ENCODE measurements around the gene MAP2K5.

The MAP2K5 gene

DNA sequence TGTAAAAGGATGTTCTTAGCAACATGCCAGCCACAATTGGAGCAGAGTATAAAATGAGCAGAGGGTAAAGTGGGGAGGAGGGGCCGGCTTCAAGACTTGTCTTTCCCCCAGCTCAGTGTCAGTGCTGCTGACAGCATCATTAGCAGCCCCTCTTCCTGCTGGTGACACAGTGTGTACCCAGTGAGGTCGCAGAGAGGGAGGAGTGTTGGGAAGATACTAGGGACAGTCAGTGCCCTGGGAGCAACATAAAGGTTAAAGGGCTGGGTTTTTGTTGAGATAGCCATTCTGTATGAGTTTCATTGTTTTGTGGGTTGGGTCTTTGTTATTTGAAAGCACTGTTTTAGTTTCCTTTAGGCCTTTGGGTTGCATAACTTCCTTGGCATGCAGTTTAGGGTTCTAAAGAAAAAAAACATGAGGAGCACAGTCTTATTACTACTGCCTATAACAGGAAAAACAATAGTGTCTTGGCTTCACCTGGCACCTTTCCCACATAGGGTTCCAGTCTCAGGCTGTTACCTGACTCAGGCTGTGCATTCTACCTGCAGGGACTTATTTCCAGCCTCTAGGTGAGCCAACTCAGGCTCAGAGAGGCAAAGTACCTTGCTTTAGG, 188.7 kb downstream of the MAP2K5 start:
- DNase-seq: no peak

- DNase-seq: no peak
Measured at GRCh38 chr15:67732164-67732563, 189.7 kb downstream of the MAP2K5 start.

GRCh38 chr15:67732671-67733374, 190.3 kb downstream of the MAP2K5 start:
- DNase-seq: no peak

DNA sequence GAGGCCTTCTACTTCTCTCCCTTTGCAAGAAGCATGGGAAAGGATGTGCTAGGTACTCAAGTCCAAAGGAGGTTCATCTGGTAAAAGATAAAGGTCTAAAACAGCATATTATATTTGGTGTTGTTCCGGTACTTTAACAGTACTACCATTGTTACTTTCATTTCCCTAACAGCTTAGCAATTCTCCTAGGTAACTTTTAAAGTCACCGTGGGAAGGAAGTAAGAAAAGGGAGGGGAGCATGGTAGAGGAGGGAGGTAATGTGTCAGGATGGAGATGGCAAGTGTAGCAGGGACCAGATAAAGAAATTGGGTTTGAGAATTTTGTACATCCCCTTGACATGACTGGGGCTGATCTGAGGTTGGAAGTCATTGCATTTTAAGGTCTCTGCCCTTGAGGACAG, 193.4 kb downstream of the MAP2K5 start:
- no peak for DNase-seq

DNA sequence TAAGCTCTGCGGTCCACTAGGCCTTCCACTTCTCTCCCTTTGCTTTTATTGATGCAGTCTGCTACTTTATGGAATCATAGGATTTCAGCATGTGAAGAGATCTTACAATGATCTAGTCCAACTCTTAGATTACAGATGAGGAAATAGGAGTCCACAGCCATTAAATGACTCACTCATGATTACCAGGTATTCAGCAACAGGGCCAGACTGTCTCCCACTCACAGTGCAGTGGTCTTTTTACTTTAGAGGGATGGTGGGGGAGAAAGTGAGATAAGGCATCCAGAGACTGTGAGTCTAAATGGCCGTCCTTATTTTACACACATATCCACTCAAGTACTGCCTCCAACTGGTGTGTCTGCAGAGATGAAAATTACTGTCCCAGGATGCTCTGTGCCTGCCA, 194.3 kb downstream of the MAP2K5 start:
- DNase-seq: no peak

DNA sequence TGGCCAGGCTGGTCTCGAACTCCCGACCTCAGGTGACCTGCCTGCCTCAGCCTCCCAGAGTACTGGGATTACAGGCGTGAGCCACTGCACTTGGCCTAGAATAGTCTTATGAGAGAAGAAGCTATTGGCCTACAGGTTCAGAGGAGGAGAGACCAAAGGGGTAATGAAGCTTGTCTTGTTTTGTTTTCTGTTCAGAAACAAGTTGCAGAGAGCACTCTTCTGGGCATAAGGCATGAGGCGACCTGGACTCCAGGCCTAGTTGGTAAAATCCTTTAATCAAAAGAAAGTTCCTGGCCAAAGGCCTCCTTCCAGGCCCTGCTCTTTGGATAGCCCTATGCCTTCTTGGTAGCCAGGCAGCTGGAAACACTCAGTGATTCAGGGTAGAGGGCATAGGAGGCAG, 195.6 kb downstream of the MAP2K5 start:
- no peak for DNase-seq

- DNase-seq: no peak
Measured at GRCh38 chr15:67740405-67740804, 197.9 kb downstream of the MAP2K5 start.

- DNase-seq: peak; percentile 10 to 39 (median 32)
Measured at GRCh38 chr15:67741308-67741707, 198.8 kb downstream of the MAP2K5 start.

DNA sequence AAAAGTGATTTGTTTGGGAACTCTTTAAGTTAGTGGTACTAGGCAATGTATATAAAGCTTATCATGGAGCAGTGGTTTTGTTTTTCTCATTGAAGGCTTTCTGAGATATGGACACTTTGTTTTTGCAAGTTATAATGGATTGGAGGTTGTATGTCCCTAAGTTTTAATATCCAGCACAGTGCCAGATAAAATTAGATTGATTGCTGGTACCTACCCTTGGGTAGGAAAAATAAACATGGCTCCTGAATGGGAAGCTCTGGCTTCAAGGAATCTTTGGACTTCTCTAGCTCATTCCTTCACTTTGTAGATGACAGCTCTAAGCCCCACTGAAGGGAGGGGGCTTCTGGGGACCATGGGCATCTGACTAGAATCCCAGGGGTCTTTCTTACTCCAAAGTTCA, 201.1 kb downstream of the MAP2K5 start:
- DNase-seq: no peak

DNA sequence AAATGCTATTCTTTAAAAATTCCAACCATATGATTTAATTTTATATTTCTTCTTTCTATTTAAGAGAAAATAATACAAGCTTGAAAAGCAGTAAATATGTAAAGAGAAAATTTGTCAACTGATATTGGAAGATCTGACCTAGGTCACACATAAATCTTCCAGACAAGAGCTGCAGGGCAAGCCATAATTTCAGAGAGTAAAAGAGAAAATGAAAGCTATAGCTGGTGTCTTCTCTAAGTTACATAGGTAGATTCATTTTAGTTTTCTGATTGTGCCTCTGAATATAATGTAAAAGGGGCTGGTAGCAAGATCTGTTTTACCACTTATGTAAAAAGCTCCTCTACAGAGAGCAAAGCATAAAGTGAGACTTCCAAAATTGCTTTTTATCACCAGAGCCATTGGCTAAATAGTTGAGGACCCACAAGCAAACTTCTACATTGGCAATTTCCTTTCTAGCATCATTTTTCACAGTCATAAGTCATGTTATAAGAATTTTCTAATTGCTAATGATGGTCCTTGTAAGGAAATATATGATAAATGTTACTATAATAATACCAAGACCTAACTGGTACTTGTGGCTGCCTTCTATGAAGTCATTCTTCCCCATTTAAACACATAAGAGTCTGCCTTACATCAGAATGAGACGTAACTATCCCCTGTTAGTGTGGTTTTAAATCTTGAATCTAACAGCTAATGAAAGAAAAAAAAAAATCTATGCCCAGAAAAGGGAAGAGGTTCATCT, 202.0 kb downstream of the MAP2K5 start:
- peak in 2 of 4 experiments; percentile 33 to 51 for DNase-seq

DNA sequence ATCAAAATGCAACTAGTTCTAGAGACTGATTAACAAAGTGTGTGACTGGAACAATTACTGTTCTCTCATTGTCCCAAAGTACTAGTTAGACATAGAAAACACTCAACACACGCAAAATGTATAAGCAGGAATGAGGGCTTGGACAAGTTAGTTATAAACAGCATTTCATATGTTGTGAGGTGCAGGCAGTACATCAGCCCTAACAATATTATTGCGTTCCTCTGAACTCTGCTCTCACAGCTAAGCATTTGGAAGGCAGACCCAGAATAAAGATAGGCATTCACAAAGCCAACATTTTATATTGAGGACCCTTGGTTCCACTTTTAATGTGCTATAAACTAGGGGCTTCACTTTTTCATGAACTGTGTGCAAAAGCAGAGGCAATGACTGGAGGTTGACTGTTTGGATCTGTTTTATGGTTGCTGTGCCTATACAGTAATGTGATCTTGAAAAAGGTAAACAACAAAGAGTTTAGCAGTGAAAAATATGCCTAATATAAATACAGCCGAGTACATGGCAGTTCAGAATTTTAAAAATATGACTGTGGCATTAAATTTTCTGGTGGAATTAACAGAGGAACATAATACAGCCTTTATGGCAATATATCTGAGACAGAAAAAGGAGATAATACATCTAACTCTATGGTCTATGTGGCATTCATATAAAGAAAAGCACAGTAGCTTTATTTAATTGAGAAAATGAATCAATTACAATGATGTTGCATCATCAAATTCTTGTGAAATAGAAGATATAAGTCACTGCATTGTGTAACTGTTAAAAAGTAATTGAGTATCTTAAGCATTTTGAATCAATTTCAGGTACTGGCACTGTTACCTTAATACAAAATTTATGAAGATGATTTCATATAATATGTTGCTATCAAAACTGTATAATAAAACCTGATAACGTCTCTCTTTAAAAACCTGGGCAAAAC, 202.8 kb downstream of the MAP2K5 start:
- DNase-seq: peak in 2 of 4 experiments; percentile 40 to 53

GRCh38 chr15:67746022-67746421, 203.5 kb downstream of the MAP2K5 start:
- DNase-seq: peak; percentile 21 to 80 (median 58)

DNA sequence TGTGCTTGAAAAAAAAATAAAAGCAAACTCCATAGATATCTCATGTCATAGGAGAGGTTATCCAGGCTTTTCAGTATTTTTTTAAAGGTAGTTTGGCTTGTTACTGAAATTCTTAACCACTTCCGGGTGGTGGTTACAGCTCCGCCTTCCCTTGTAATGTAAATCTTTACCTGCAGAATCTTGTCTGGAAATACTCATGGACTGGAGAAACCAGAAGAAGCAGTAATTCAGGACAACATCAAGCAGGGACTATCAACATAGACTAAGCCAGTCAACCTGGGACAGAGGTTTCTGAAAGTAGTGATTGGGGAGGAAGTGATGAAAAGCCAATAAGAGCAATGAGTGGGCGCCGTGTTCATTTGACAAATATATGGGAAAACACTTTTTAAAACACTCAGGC, 203.9 kb downstream of the MAP2K5 start:
- peak in 1 of 4 experiments; percentile 2 for DNase-seq

- DNase-seq: no peak
Measured at GRCh38 chr15:67747921-67748320, 205.4 kb downstream of the MAP2K5 start.

DNA sequence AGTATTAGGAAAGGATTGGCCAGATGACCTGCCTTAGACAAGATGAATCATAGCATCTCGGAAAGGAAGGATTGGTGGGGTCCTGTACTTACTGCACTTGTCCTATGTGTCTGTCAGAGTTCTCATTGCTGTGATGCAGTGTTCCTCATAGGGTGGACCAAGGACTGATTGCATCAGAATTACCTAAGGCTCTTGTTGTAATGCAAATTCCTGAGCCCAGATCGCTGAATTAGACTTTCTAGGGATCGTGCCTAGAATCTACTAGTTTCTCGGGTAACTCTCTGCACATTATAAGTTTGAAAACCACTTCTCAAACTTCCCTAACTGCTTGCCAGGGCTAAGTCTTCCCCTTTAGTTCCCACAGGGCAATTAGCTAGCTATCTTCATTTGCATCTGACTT, 207.9 kb downstream of the MAP2K5 start:
- no peak for DNase-seq

GRCh38 chr15:67753891-67754290, 211.4 kb downstream of the MAP2K5 start:
- peak in 1 of 4 experiments; percentile 17 for DNase-seq

DNA sequence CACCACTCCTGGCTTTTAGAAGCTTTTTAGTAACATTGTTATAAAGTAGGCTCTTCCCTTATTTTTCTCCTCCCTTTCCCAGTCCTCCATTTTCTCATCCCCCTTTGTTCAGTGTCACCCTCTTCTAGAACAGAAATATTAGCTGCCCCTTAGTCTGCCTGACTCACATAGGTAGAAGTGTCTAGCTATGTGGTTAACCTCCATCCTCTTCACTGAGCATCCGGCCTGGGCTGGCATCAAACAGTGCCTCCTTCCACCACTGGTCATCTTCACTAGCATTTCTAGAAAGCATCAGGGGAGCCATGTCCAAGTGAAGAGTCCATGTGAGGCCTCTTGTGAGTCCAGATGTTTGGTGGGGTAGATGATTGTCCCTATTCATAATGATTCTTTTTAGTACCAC, 212.8 kb downstream of the MAP2K5 start:
- no peak for DNase-seq

DNA sequence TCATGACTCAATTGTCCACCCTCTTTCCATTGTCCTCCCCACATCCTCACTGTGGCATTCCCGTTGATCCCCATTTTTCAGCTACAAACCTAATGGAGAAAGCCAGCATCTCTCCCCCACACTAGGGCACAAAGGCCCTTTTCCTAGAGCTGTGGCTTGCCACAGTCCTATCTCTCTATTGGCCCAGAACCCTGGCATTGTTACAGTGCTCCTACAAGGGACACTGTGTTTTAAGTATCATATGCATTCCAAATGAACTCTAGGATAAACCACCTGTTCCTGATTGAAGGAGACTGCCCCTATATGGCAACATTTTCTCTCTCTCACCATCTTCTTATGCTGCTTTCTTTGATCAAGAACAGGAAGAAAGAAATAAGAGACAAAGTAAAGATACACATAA, 213.4 kb downstream of the MAP2K5 start:
- no peak for DNase-seq

GRCh38 chr15:67758619-67759300, 216.3 kb downstream of the MAP2K5 start:
- DNase-seq: no peak

- no peak for DNase-seq
Measured at GRCh38 chr15:67760901-67761300, 218.4 kb downstream of the MAP2K5 start.

- DNase-seq: no peak
Measured at GRCh38 chr15:67761343-67761742, 218.8 kb downstream of the MAP2K5 start.
